NB4 (cell line): Measurements from ENCODE around the gene BIN2.

Experiments
- DNase-seq: peaks from one replicate; pipeline ENCODE4 v3.0.0; 2010; ENCODE audit warnings: low read depth
- H3K4me3 ChIP-seq: one replicate; pipeline ENCODE4 v1.5.1; 2011; ENCODE audit warnings: mild to moderate bottlenecking, low read depth, low read length, moderate library complexity
- CTCF ChIP-seq: IDR thresholded peaks from one replicate; pipeline ENCODE4 v1.5.1; 2012; ENCODE audit warnings: low read depth, low read length
- MAX ChIP-seq: IDR thresholded peaks from 2 replicates; pipeline ENCODE4 v1.6.1; 2011; ENCODE audit warnings: low read depth, low read length
- MYC ChIP-seq: IDR thresholded peaks from 2 replicates; pipeline ENCODE4 v1.6.1; 2011; ENCODE audit warnings: low read depth, low read length
- POLR2A ChIP-seq: IDR thresholded peaks from 2 replicates; pipeline ENCODE4 v1.6.1; 2011; ENCODE audit warnings: mild to moderate bottlenecking; ENCODE audit not compliant: insufficient read length; ENCODE audit errors: extremely low read depth

BIN2 gene

GRCh38 chr12:51361161-51362016 lies 37.4 kb upstream of the BIN2 start:
- H3K4me3 ChIP-seq = no peak overlapping the region
- no peak for DNase-seq
- TF ChIP-seq POLR2A = no peak
- no peak for TF ChIP-seq CTCF
- TF ChIP-seq MAX = no peak
- no peak for TF ChIP-seq MYC

- no peak for DNase-seq
- H3K4me3 ChIP-seq = no peak overlapping the region
- TF ChIP-seq POLR2A = no peak
- TF ChIP-seq MAX = no peak
- TF ChIP-seq MYC = no peak
- no peak for TF ChIP-seq CTCF
Observed at GRCh38 chr12:51360315-51360714, 36.3 kb upstream of the BIN2 start.

GRCh38 chr12:51359851-51360250 lies 35.9 kb upstream of the BIN2 start:
- H3K4me3 ChIP-seq = no peak overlapping the region
- TF ChIP-seq POLR2A (no peak), CTCF (no peak), MYC (no peak), MAX (no peak)
- DNase-seq = no peak

- H3K4me3 ChIP-seq = no peak overlapping the region
- no peak for DNase-seq
- TF ChIP-seq CTCF = no peak
- TF ChIP-seq POLR2A = no peak
- no peak for TF ChIP-seq MAX
- TF ChIP-seq MYC = no peak
Observed at GRCh38 chr12:51358496-51358895, 34.5 kb upstream of the BIN2 start.

- TF ChIP-seq MAX = no peak
- no peak for TF ChIP-seq MYC
- TF ChIP-seq CTCF = no peak
- no peak for DNase-seq
- H3K4me3 ChIP-seq = no peak overlapping the region
Observed at GRCh38 chr12:51357374-51358047, 33.5 kb upstream of the BIN2 start.
